Esophagus muscularis mucosa (tissue), 3 donors: ENCODE data around the gene UPK3B.
"Not testable (repeated sequence)": the region's sequence is repeated elsewhere in the genome, so short reads cannot be mapped to it uniquely, and the experiment has no call there.

Source experiments
- POLR2A ChIP-seq: fragments of 450-650 bp; IDR thresholded peaks from one replicate; pipeline ENCODE4 v1.6.1; 2017; ENCODE audit warnings: antibody characterized with exemption, moderate library complexity, mild to moderate bottlenecking, low read depth
- POLR2AphosphoS5 ChIP-seq, 2 donors: sonication (generic); formaldehyde crosslinking; IDR thresholded peaks; one replicate each; pipeline ENCODE4 v1.6.1; 2017; ENCODE audit warnings: antibody characterized with exemption in 2 of 2
- TF ChIP-seq, protein P1 (sequence below), 3 experiments: fragments of 200-600 bp in 2 of 3; fragments of 450-650 bp in 1 of 3; sonication (generic) in 2 of 3; IDR thresholded peaks; one replicate each; pipeline ENCODE4 v1.5.1; 2017 to 2019; ENCODE audit warnings: antibody characterized with exemption in 3 of 3, mild to moderate bottlenecking in 2 of 3, moderate library complexity in 1 of 3

DNA sequence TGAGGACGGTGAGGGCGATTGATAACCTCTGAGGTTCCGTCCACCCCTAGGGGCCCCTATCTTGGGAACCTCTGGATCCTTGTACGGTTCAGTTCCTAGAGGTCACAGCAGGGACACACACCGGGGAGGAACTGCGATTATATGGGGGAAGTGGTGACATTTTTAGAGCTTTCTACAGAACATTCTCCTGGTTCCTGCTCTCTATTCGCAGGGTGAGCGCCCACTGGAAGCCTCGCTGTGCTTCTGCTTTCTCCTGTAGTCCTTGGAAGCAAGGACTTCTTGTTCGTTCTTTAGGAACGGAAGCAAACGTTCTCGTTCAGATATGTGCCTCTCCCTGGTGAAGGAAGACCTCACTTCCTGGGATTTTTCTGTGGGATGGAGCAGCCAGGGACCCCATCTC lies 22.4 kb upstream of the UPK3B start:
- TF ChIP-seq, protein P1, sequence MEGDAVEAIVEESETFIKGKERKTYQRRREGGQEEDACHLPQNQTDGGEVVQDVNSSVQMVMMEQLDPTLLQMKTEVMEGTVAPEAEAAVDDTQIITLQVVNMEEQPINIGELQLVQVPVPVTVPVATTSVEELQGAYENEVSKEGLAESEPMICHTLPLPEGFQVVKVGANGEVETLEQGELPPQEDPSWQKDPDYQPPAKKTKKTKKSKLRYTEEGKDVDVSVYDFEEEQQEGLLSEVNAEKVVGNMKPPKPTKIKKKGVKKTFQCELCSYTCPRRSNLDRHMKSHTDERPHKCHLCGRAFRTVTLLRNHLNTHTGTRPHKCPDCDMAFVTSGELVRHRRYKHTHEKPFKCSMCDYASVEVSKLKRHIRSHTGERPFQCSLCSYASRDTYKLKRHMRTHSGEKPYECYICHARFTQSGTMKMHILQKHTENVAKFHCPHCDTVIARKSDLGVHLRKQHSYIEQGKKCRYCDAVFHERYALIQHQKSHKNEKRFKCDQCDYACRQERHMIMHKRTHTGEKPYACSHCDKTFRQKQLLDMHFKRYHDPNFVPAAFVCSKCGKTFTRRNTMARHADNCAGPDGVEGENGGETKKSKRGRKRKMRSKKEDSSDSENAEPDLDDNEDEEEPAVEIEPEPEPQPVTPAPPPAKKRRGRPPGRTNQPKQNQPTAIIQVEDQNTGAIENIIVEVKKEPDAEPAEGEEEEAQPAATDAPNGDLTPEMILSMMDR (IDR thresholded peaks at IDR 0.05): not testable (repeated sequence)
- not testable (repeated sequence) for TF ChIP-seq POLR2A; POLR2AphosphoS5 (IDR thresholded peaks at IDR 0.05)
